ENCODE measurements around the gene SAE1.
A peak's percentile ranks its signal among the peaks of the same experiment; 100 is the strongest.

SAE1 gene

DNA sequence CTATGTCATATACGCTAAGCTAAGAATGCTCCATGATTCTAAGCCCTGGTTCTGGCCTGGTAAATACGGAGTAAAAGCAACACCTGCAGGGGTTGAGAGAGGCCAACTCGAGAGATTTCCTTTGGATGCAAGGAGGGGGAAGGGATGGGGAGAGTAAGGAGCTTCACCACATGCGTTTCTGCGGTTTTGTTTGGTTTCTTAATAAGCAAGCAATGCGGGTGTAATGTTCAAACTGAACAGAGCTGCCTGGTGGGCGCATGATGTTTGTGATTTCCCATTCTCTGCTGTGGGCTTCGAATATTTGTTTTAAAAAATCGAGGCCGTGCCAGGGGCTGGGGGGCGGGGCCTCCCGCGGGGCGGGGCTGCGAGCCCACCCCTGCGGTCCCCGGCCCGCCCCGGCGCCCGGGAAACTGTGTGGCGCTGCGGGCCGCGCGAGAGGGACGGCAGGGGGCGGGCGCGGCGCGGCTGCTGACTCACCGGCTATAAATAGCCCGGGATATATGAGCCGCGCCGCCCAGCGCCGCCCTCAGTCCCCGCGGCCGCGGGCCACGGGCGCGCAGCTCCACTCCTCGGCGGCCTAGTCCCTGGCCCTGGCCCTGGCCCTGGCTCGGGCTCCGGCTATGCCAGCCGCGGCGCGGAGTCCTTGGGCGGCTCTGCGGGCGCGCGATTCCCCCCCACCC is 95.3 kb downstream of the SAE1 start:
- DNase-seq: peak; percentile 93

DNA sequence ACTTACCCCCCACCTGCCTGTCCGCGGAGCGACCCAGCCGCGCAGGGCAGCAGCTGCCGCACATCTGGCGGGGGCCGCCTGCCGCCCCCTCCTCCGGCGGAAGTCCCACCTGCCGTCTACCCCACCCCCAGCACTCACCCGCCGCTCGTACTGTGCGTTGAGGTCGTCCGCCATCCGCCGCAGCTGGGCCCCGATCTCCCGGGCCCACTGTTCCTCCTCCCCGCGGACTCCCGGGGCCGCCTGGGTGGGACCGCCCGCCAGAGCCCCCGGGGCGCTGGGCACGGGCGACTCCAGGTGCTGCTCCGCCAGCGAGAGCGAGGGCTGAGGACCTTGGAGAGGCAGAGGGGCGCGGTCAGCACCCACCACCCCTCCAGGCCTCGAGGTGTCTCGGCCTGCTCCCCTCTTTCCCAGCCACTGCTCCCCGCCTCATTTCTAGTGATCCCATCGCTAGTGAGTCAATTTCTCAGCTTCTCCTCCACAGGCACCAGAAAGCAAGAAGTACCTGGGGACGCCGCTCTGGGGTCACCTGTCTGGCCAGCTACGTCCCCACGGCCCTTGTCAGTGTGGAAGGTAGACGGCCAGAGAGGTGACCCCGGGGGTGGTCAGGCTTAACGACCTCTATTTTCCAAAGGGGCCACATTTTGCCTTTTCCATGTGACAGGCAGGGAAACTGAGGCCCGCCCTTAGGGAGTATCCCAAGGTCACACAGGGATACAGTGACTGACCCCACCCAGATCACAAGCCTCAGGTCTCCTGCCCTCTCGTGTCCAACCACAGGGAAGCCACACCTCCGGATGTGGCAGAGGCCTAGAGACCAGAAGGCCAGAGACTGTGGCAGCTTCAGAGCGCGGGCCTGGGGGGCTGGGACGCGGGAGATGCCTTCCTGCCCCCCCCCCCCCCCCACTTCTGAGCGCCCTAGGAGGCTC is 96.1 kb downstream of the SAE1 start:
- peak; percentile 73 for DNase-seq

DNA sequence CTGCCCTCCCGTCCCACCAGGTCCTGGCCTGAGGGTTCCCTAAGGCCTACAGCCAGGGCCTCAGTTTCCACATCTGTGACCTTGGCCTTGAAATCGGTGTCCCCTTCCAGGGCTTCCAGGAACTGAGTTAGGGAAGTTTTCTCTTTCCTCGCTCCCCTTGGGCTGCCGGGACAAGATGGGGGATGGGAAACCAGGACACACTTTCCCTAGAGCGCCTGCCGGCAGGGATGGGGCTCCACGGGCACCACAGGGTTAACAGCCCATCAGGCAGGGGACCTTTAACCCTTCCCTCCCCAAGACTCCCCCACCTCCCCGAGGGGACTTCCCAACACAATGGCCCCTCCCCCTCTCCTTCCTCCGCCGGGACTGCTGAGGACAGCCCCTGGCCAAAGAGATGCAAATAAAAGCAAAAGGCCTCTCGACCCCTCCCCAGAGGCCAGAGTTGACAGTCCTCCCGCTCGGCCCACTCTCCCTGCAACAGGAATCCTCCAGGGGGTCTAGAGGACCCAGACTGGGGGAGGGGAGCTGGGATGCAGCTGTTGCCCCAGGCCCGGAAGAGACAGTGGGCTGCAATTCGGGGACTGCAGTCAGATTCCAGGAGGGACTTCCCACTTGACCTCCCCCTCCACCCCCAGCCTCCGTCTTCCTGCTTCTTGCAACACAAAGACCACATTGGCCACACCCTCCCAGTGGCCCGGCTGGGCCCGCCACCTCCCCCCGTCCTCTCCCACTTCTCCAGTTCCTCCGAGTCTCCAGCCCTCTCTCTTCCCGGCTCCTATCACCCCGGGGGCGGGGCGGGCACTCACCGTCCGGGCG is 96.9 kb downstream of the SAE1 start:
- peak; percentile 76 for DNase-seq

GRCh38 chr19:47228168-47228936 is 97.7 kb downstream of the SAE1 start:
- DNase-seq: peak; percentile 78

- DNase-seq: no peak
Measured at GRCh38 chr19:47228937-47229675, 98.5 kb downstream of the SAE1 start.

- peak; percentile 74 for DNase-seq
Measured at GRCh38 chr19:47229676-47230053, 99.0 kb downstream of the SAE1 start.

- DNase-seq: peak; percentile 94
Measured at GRCh38 chr19:47230054-47230920, 99.7 kb downstream of the SAE1 start.

GRCh38 chr19:47230921-47231214 is 100.2 kb downstream of the SAE1 start, which contains the start of gene BBC3:
BBC3 (minus strand) TSS chr19:47231199; CDS start chr19:47228431, 2,768 bp downstream.
- DNase-seq: no peak

DNA sequence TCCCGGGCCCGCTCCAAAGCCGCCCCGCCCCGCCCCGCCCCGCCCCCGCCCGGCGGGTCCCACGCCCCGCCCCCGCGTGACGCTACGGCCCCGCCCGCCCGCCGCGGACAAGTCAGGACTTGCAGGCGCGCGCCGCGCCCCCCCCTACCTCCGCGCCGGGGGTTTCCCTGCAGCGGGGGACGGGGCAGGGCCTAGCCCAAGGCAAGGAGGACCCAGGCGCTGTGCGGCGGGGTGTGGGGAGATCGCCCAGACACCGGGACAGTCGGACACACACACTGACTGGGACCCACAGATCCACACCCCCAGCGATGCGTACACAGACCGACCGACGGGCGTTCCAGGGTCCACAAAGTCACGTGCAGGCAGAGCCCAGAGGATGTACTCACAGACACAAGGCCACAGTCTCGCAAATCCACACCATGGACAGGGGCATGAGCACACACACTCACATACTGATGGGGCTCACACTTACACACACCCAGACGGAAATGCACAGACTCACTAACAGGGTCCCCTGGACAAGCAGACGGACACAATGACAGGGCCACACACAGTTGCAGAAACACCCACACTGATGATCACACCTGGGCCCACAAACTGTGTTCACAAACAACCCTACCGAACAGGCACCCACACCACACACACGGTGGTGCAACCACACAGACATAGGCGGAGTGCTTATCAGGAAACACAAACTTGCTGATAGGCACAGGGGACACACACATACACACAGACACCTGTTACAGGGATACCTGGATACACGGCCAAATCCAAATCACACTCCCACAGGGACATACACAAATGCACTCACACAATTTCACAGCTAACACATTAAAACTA is 100.8 kb downstream of the SAE1 start:
- DNase-seq: peak; percentile 94

DNA sequence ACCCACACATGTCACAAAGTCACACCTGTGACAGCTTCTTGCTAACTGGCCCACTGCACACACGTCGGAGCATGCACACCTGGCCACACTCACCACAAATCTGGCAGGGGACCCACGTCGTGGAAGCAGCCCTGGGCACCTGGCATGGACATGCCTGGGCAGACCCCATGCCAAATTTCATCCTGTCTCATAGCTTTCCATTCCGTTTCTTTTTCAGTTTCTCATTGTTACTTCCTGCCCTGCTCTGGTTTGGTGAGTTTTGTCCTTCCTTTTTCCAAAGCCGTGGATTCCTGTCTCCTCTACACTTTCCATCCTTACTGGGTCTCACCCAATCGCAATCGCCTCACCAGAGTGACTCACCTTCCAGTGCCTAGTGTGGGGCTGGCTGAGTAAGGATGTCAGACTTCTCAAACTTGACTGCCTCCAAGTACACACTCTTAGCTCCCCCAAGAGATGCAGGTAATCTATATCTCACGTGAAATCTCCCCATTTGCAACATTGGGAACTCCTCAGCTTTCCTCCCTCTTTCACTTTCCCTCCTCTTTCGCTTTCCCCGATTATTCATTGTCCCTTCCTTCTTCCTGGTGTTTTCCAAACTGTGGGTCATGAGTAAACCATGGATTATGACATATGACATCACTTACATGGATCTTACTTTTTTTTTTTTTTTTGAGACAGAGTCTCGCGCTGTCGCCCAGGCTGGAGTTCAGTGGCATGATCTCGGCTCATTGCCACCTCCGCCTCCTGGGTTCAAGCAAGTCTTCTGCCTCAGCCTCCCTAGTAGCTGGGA is 102.0 kb downstream of the SAE1 start:
- no peak for DNase-seq

DNA sequence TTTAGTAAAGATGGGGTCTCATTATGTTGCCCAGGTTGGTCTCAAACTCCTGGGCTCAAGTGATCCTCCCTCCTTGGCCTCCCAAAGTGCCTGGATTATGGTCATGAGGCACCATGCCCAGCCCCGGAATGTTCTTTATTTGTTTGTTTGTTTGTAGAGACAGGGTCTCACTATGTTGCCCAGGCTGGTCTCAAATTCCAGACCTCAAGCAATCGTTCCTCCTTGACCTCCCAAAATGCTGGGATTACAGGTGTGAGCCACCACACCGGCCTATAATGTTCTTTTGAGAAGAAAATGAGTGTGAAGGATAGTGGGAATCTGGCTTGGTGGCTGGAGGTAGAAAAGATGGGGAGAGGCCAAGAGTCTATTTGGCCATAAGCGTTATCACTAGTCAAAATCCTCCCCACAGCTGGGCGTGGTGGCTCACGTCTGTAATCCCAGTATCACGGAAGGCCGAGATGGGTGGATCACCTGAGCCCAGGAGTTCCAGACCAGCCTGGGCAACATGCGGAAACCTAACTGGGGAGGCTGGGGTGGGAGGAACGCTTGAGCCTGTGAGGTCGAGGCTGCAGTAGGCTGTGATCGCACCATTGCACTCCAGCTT is 105.5 kb downstream of the SAE1 start:
- DNase-seq: no peak

GRCh38 chr19:47239152-47239551 is 108.5 kb downstream of the SAE1 start:
- no peak for DNase-seq

DNA sequence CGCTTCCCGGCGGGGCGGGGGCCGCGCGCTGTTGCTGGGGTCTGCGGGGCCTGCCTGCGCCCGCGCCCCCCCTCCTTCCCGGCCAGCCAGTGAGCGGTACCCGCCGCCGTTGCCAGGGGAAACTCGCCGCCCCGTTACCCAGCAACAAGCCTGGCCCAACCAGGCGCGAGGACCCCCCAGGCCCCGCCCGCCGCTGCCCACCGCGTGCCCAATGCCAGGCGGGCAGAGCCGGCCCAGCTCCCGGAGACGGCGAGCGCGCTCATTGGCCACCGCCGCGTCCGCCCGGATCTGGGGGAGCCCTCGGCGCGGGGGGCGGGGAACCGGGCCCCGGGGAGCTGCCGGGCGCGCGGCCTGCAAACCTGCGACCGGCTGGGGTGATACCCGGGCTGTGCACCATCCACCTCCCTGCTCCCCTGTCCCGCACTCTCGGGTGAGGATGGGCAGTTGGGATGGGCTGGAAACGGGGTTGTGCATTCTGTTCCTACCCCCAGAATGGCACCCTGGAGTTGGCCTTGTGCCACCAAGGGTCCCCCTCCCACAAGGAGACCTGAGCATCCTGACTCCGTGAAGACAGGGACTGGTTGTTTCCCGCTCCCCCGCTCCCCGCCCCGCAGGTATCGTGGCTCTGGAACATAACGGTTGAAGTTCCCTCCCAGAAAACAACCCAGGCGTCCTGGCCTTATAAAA is 109.1 kb downstream of the SAE1 start:
- DNase-seq: peak; percentile 79

DNA sequence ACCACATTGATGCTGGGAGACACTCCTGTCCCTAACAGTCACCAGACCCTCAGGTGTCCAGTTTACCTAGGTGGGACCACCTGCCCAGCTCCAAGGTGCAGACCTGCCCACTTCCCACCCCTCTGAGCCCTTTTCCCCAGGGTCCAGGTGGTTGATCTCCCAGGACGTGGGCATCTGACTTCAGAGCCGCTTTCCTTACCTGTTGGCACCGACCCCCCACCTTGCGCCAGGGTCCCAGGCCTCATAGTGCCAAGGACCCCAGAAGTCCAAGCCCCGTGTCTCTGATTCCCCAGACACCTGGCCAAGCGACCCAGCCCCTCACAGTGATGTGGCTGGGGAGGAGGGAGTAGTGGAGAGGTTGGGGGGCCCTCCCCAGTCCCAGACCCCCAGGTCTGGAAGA is 109.9 kb downstream of the SAE1 start:
- no peak for DNase-seq

DNA sequence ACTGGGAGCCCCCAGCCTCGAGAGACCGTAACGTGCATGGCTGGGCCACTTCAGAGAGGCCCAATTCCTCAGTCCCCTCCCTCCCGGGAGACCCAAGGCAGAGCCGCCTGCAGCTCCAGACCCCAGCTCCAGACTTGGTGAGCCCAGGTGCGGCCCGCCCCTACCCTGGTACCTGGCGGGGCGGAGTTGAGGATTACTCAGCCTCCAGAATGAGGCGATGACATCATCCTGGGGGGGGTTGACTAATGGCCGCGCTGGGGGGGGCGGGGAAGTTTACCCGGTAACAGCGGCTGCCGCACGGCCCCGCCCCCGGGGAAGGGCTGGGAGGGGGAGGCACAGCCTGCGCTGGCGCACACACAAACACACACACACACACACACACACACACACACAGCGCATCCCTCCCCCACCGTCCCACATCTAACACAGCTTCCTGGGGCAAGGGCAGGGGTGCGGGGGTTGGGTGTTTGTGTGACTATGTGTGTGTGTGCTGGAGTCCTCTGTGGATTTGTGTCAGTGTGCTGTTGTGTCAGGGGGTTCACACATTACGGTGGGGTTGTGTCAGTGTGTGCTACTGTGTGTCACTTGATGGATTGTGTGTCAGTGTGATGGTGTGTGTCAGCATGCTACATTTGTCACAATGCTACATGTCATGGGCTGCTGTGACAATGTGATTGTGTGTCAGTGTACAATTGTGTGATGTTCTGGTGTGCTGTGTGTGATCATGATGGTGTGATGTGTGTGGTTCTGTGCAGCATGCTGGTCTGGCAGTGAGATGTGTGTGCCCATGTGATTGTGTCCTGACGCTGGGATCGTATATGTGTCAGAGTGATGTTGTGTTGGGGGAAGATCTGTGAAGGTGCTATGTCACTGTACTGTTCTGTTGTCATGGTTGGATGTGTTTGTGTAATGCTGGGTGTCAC is 110.6 kb downstream of the SAE1 start:
- DNase-seq: peak; percentile 89

GRCh38 chr19:47241919-47242577 is 111.4 kb downstream of the SAE1 start:
- no peak for DNase-seq

All from activated CD8-positive, alpha-beta memory T cell treated with anti-CD3 and anti-CD28 coated beads for 24 hours (primary cell).